HG03342 (cell line): ENCODE results near the gene FCRL6.
A peak's percentile ranks its signal among the peaks of the same experiment; 100 is the strongest.

Experiments used
- ATAC-seq: cut with Tn5 transposase; IDR thresholded peaks from one replicate; pipeline ENCODE4 v1.9.1; 2021; ENCODE audit warnings: mild to moderate bottlenecking, moderate library complexity; ENCODE audit not compliant: unreplicated experiment

The FCRL6 gene

GRCh38 chr1:159798893-159799292 lies 3.3 kb upstream of the FCRL6 start:
- ATAC-seq: no peak

GRCh38 chr1:159799446-159799985 lies 2.6 kb upstream of the FCRL6 start:
- ATAC-seq: no peak

GRCh38 chr1:159800177-159800930 lies 1.8 kb upstream of the FCRL6 start:
- ATAC-seq: no peak

- no peak for ATAC-seq
These were observed 2.0 kb downstream of the FCRL6 start for GRCh38 chr1:159803956-159804689.

GRCh38 chr1:159804924-159805323 lies 2.8 kb downstream of the FCRL6 start:
- ATAC-seq: no peak

- no peak for ATAC-seq
These were observed 13.8 kb downstream of the FCRL6 start for GRCh38 chr1:159815926-159816325.

GRCh38 chr1:159817276-159818041 lies 15.3 kb downstream of the FCRL6 start:
- ATAC-seq: no peak

GRCh38 chr1:159821171-159821867 lies 19.2 kb downstream of the FCRL6 start:
- no peak for ATAC-seq

GRCh38 chr1:159823406-159823805 lies 21.2 kb downstream of the FCRL6 start:
- ATAC-seq: no peak

- ATAC-seq: no peak
These were observed 23.4 kb downstream of the FCRL6 start for GRCh38 chr1:159825564-159825963.

GRCh38 chr1:159826441-159827101 lies 24.4 kb downstream of the FCRL6 start, which contains the start of gene SLAMF8:
SLAMF8 (plus strand) TSS chr1:159826873; CDS start chr1:159826899, 26 bp downstream.
- no peak for ATAC-seq

- no peak for ATAC-seq
These were observed 24.9 kb downstream of the FCRL6 start for GRCh38 chr1:159827102-159827490.

- ATAC-seq: no peak
These were observed 25.4 kb downstream of the FCRL6 start for GRCh38 chr1:159827549-159827948.

GRCh38 chr1:159828176-159828575 lies 26.0 kb downstream of the FCRL6 start:
- no peak for ATAC-seq

- ATAC-seq: no peak
These were observed 26.6 kb downstream of the FCRL6 start for GRCh38 chr1:159828581-159829272.

- peak; percentile 82 for ATAC-seq
These were observed 27.1 kb downstream of the FCRL6 start for GRCh38 chr1:159829273-159829634.

GRCh38 chr1:159829822-159830465 lies 27.8 kb downstream of the FCRL6 start:
- ATAC-seq: no peak

- ATAC-seq: no peak
These were observed 28.6 kb downstream of the FCRL6 start for GRCh38 chr1:159830722-159831121.
